NCI-H146 treated with DMSO at 0.1 percent for 48 hours (cell line): Measurements from ENCODE around the gene MYORG.

ENCODE experiments used
- DNase-seq: peaks from one replicate; lab custom pipeline; 2025; ENCODE audit not compliant: unreplicated experiment; lab: John Stamatoyannopoulos, UW

The MYORG gene

GRCh38 chr9:34334916-34335315 lies 41.8 kb downstream of the MYORG start:
- no peak for DNase-seq

- no peak for DNase-seq
These were observed 42.3 kb downstream of the MYORG start for GRCh38 chr9:34334337-34334824.

GRCh38 chr9:34333836-34334235 lies 42.9 kb downstream of the MYORG start:
- DNase-seq = no peak

- DNase-seq = no peak
These were observed 44.4 kb downstream of the MYORG start for GRCh38 chr9:34332076-34332964.

GRCh38 chr9:34331196-34331595 lies 45.5 kb downstream of the MYORG start:
- no peak for DNase-seq

GRCh38 chr9:34328987-34329832 lies 47.5 kb downstream of the MYORG start, which contains the start of the genes KIF24 and NUDT2:
Gene KIF24, minus strand, starts transcription at chr9:34329268. Its CDS starts 17,922 bp downstream, at chr9:34311346.
Gene NUDT2, plus strand, starts transcription at chr9:34329569. Its CDS starts 9,471 bp downstream, at chr9:34339040.
- DNase-seq = peak; percentile 100

GRCh38 chr9:34328500-34328986 lies 48.2 kb downstream of the MYORG start:
- DNase-seq = peak; percentile 45

GRCh38 chr9:34326690-34327089 lies 50.0 kb downstream of the MYORG start:
- DNase-seq = no peak

- no peak for DNase-seq
These were observed 53.7 kb downstream of the MYORG start for GRCh38 chr9:34322899-34323591.

GRCh38 chr9:34321451-34321850 lies 55.2 kb downstream of the MYORG start:
- DNase-seq = no peak

- no peak for DNase-seq
These were observed 58.4 kb downstream of the MYORG start for GRCh38 chr9:34318163-34318790.

GRCh38 chr9:34317436-34317835 lies 59.3 kb downstream of the MYORG start:
- DNase-seq = no peak
